H1 (cell line): Measurements from ENCODE around the gene LRRC37A. TPM values are rescaled to one million over a fixed set of nuclear protein-coding genes. Genes with fewer than 3 reads are reported as not detected.
"Not testable (repeated sequence)": the region's sequence is repeated elsewhere in the genome, so short reads cannot be mapped to it uniquely, and the experiment has no call there.

ENCODE experiments used
- CTCF ChIA-PET: fragments of 300-600 bp; sonication (Branson Sonifier 250); formaldehyde crosslinking; loops from one replicate; lab custom pipeline; 2021; ENCODE audit not compliant: partially characterized antibody; lab: Charles Lee
- POLR2A ChIA-PET: fragments of 300-600 bp; sonication (Branson Sonifier 250); formaldehyde crosslinking; loops from one replicate; lab custom pipeline; 2021; ENCODE audit warnings: inconsistent platforms; ENCODE audit not compliant: partially characterized antibody; lab: Charles Lee
- DNase-seq, 2 experiments: peaks; one replicate each; pipeline versions ENCODE4 v3.0.0 to v3.0.0-alpha.2; 2010 to 2022; ENCODE audit warnings: low spot score in 2 of 2, low read depth in 1 of 2, mixed read lengths in 1 of 2
- FAIRE-seq: peaks from 2 replicates; lab custom pipeline; 2011; peaks lifted over from hg19 to GRCh38; lab: Jason Lieb, UNC
- H2AFZ ChIP-seq: 2 replicates; pipeline ENCODE4 v1.8.1; 2012; ENCODE audit warnings: low read length, inconsistent platforms
- H2AK5ac ChIP-seq: 2 replicates; pipeline ENCODE4 v1.6.1; 2013; ENCODE audit warnings: low read depth, low read length
- H2BK120ac ChIP-seq: replicated peaks from 2 replicates; pipeline ENCODE3; 2013; ENCODE audit warnings: low read depth, low read length, inconsistent platforms
- H2BK12ac ChIP-seq: 2 replicates; pipeline ENCODE4 v1.6.1; 2013; ENCODE audit warnings: low read depth, low read length
- H2BK15ac ChIP-seq: 2 replicates; pipeline ENCODE4 v1.6.1; 2013; ENCODE audit warnings: low read length
- H2BK20ac ChIP-seq: 2 replicates; pipeline ENCODE4 v1.6.1; 2013; ENCODE audit warnings: low read length
- H2BK5ac ChIP-seq: 2 replicates; pipeline ENCODE4 v1.6.1; 2013; ENCODE audit warnings: low read depth, low read length
- H3K14ac ChIP-seq: 2 replicates; pipeline ENCODE4 v1.6.1; 2013; ENCODE audit warnings: inconsistent platforms; ENCODE audit not compliant: insufficient read length
- H3K18ac ChIP-seq: 2 replicates; pipeline ENCODE4 v1.6.1; 2013; ENCODE audit warnings: low read length; ENCODE audit errors: extremely low read depth
- H3K23ac ChIP-seq: 2 replicates; pipeline ENCODE4 v1.6.1; 2013; ENCODE audit warnings: inconsistent platforms; ENCODE audit not compliant: insufficient read length
- H3K23me2 ChIP-seq: 2 replicates; pipeline ENCODE4 v1.6.1; 2013; ENCODE audit warnings: low read depth, low read length
- H3K27ac ChIP-seq: 2 replicates; pipeline ENCODE4 v1.6.1; 2011; ENCODE audit warnings: low read depth, low read length, inconsistent platforms
- H3K27me3 ChIP-seq, 4 experiments: replicated peaks in 1 of 4; 1 replicate in 1 of 4; 2 replicates in 3 of 4; pipeline versions ENCODE4 v1.6.1 to v1.8.1; 2011 to 2013; ENCODE audit warnings: low read length in 3 of 4, mild to moderate bottlenecking in 3 of 4, inconsistent platforms in 2 of 4, mixed read lengths in 2 of 4, moderate library complexity in 1 of 4; ENCODE audit not compliant: control insufficient read depth in 3 of 4, insufficient read depth in 3 of 4; ENCODE audit errors: extremely low read depth in 1 of 4
- H3K36me3 ChIP-seq, 4 experiments: 2 replicates each; pipeline versions ENCODE4 v1.6.1 to v1.8.1; 2011 to 2013; ENCODE audit warnings: mild to moderate bottlenecking in 4 of 4, low read length in 3 of 4, moderate library complexity in 2 of 4, control low read depth in 1 of 4, inconsistent platforms in 1 of 4; ENCODE audit not compliant: insufficient read depth in 4 of 4, control insufficient read depth in 2 of 4
- H3K4ac ChIP-seq: replicated peaks from 2 replicates; pipeline ENCODE3; 2013; ENCODE audit warnings: low read length, low read depth, mixed read lengths, inconsistent platforms; ENCODE audit not compliant: insufficient read length
- H3K4me1 ChIP-seq, 4 experiments: replicated peaks in 1 of 4; 1 replicate in 1 of 4; 2 replicates in 3 of 4; pipeline versions ENCODE4 v1.6.1 to v1.8.1; 2011 to 2013; ENCODE audit warnings: low read length in 3 of 4, inconsistent platforms in 2 of 4, mixed read lengths in 1 of 4; ENCODE audit not compliant: insufficient read depth in 4 of 4, control insufficient read depth in 3 of 4
- H3K4me2 ChIP-seq, 2 experiments: 2 replicates each; pipeline versions ENCODE4 v1.6.1 to v1.8.1; 2011 to 2013; ENCODE audit warnings: low read depth in 2 of 2, low read length in 2 of 2, control low read depth in 1 of 2, inconsistent platforms in 1 of 2, mild to moderate bottlenecking in 1 of 2; ENCODE audit not compliant: insufficient read depth in 1 of 2
- H3K4me3 ChIP-seq, 4 experiments: fragments of 200-600, 300-600 bp in 1 of 4; sonication (generic), shearing (Covaris generic), sonication (Bioruptor Twin) in 1 of 4; 2 replicates each; pipeline versions ENCODE4 v1.5.1 to v1.8.1; 2011 to 2016; ENCODE audit warnings: low read length in 4 of 4, low read depth in 3 of 4, control low read depth in 2 of 4, inconsistent platforms in 2 of 4, mild to moderate bottlenecking in 2 of 4, mixed read lengths in 1 of 4, moderate library complexity in 1 of 4; ENCODE audit not compliant: insufficient read depth in 2 of 4; ENCODE audit errors: extremely low read depth in 1 of 4
- H3K56ac ChIP-seq: replicated peaks from 2 replicates; pipeline ENCODE3; 2013; ENCODE audit warnings: low read depth, mild to moderate bottlenecking, mixed read lengths, low read length, inconsistent platforms; ENCODE audit not compliant: insufficient read length
- H3K79me1 ChIP-seq: 2 replicates; pipeline ENCODE4 v1.6.1; 2013; ENCODE audit warnings: low read depth, low read length, control low read depth
- H3K79me2 ChIP-seq, 2 experiments: 2 replicates each; pipeline versions ENCODE4 v1.6.1 to v1.8.1; 2012 to 2013; ENCODE audit warnings: low read length in 2 of 2, mild to moderate bottlenecking in 2 of 2, inconsistent platforms in 1 of 2; ENCODE audit not compliant: insufficient read depth in 2 of 2, control insufficient read depth in 1 of 2
- H3K9ac ChIP-seq, 4 experiments: replicated peaks in 1 of 4; 1 replicate in 1 of 4; 2 replicates in 3 of 4; pipeline versions ENCODE4 v1.6.1 to v1.8.1; 2011 to 2013; ENCODE audit warnings: low read depth in 3 of 4, low read length in 3 of 4, control low read depth in 2 of 4, mild to moderate bottlenecking in 2 of 4, moderate library complexity in 2 of 4, inconsistent platforms in 1 of 4; ENCODE audit errors: extremely low read depth in 1 of 4
- H3K9me3 ChIP-seq, 2 experiments: 2 replicates each; pipeline versions ENCODE4 v1.6.1 to v1.8.1; 2012 to 2013; ENCODE audit warnings: mild to moderate bottlenecking in 2 of 2, moderate library complexity in 2 of 2, control low read depth in 1 of 2, inconsistent platforms in 1 of 2, low read depth in 1 of 2, low read length in 1 of 2, mixed read lengths in 1 of 2; ENCODE audit not compliant: insufficient read depth in 2 of 2
- H4K20me1 ChIP-seq, 2 experiments: replicated peaks in 1 of 2; 2 replicates each; pipeline versions ENCODE3 to v1.8.1; 2011 to 2013; ENCODE audit warnings: inconsistent platforms in 2 of 2, low read length in 2 of 2, mild to moderate bottlenecking in 1 of 2; ENCODE audit not compliant: insufficient read depth in 2 of 2, control insufficient read depth in 1 of 2
- H4K5ac ChIP-seq: 2 replicates; pipeline ENCODE4 v1.6.1; 2013; ENCODE audit warnings: low read length, low read depth, mixed read lengths, inconsistent platforms; ENCODE audit not compliant: insufficient read length
- H4K8ac ChIP-seq: 2 replicates; pipeline ENCODE4 v1.8.0; 2013; ENCODE audit warnings: mild to moderate bottlenecking, moderate library complexity, low read length, inconsistent platforms; ENCODE audit not compliant: insufficient read depth; ENCODE audit errors: extremely low read depth
- H4K91ac ChIP-seq: replicated peaks from 2 replicates; pipeline ENCODE3; 2013; ENCODE audit warnings: low read length, mixed read lengths, inconsistent platforms; ENCODE audit not compliant: insufficient read length
- WGBS, 2 experiments: shearing (Covaris generic) in 1 of 2; methylation state at CpG; one replicate each; pipeline versions ENCODE4 v1.1.6 to v1.1.7; 2013 to 2015; ENCODE audit warnings: low lambda C conversion rate in 2 of 2, mixed read lengths in 2 of 2, inconsistent platforms in 1 of 2, low coverage in 1 of 2, missing lambda C conversion rate in 1 of 2; ENCODE audit not compliant: insufficient replicate concordance in 2 of 2, insufficient coverage in 1 of 2, insufficient read length in 1 of 2; ENCODE audit errors: extremely low coverage in 1 of 2, missing lambda C conversion rate in 1 of 2; 5-methylcytosine and 5-hydroxymethylcytosine counted together
- polyA plus RNA-seq, 7 experiments: library from polyadenylated mRNA; depleted of rRNA in 3 of 7; stranded (reverse) in 5 of 7; unstranded in 2 of 7; fragments of >200 nt in 5 of 7; fragments of 200-250 nt in 2 of 7; gene quantifications; 1 replicate in 5 of 7; 2 replicates in 1 of 7; 4 replicates in 1 of 7; pipeline versions ENCODE4 v1.2.1 to v1.2.3, GENCODE V29; 2011 to 2013; ENCODE audit warnings: missing spikeins in 2 of 7, mixed read lengths in 2 of 7
- total RNA-seq: library from RNA; stranded (reverse); fragmentation: NEBNext Ultra II Directional; extraction: Animal tissue kit (Norgen Biotek cat#: 25700); gene quantifications from 2 replicates; pipeline ENCODE4 v1.2.1, GENCODE V29; 2021

The LRRC37A gene
- total and polyA plus RNA-seq, 2 of the 8 experiments (the other 6 are each of a cell fraction or from before 2014, with no cell fraction given) = 1.4 to 2.9 TPM

GRCh38 chr17:46249153-46249552, 45.8 kb upstream of the LRRC37A start:
- DNase-seq, H2BK15ac ChIP-seq, H3K9me3 ChIP-seq, FAIRE-seq, H3K27me3 ChIP-seq, H3K56ac ChIP-seq, H3K23me2 ChIP-seq, H4K20me1 ChIP-seq, H3K4me3 ChIP-seq, H3K4me1 ChIP-seq, H4K8ac ChIP-seq, H4K91ac ChIP-seq, H3K14ac ChIP-seq, H3K4me2 ChIP-seq, CTCF ChIA-PET, H2BK5ac ChIP-seq, H3K79me1 ChIP-seq, H3K23ac ChIP-seq, H3K36me3 ChIP-seq, H4K5ac ChIP-seq, H2BK12ac ChIP-seq, H2AK5ac ChIP-seq, H2BK20ac ChIP-seq, H3K4ac ChIP-seq, H2AFZ ChIP-seq, H3K79me2 ChIP-seq, H3K9ac ChIP-seq, POLR2A ChIA-PET, H2BK120ac ChIP-seq, H3K27ac ChIP-seq, H3K18ac ChIP-seq: not testable (repeated sequence)
- WGBS, 2 experiments = 90% methylated on average over 3 of the region's 3 CpGs; no CpG with 5 or more reads in 1 of the 2 experiments

GRCh38 chr17:46252804-46253203, 42.1 kb upstream of the LRRC37A start:
- H3K23me2 ChIP-seq, H4K5ac ChIP-seq, H2BK120ac ChIP-seq, FAIRE-seq, H3K27ac ChIP-seq, H3K27me3 ChIP-seq, H3K4me2 ChIP-seq, H2BK20ac ChIP-seq, H2BK15ac ChIP-seq, H2AFZ ChIP-seq, H3K79me2 ChIP-seq, H3K56ac ChIP-seq, H3K9ac ChIP-seq, DNase-seq, H2BK12ac ChIP-seq, H3K4me3 ChIP-seq, H3K23ac ChIP-seq, H4K8ac ChIP-seq, H4K20me1 ChIP-seq, H3K9me3 ChIP-seq, H3K36me3 ChIP-seq, H3K18ac ChIP-seq, H3K4ac ChIP-seq, H3K79me1 ChIP-seq, H3K14ac ChIP-seq, POLR2A ChIA-PET, H4K91ac ChIP-seq, H2AK5ac ChIP-seq, H3K4me1 ChIP-seq, H2BK5ac ChIP-seq, CTCF ChIA-PET: not testable (repeated sequence)
- WGBS, 2 experiments = 93% methylated on average over 4 of the region's 31 CpGs; no CpG with 5 or more reads in 1 of the 2 experiments
